Activated CD4-positive, alpha-beta T cell treated with anti-CD3 and anti-CD28 coated beads for 4 hours (primary cell): Measurements from ENCODE around the gene SLC19A1.
"Not testable (repeated sequence)": the region's sequence is repeated elsewhere in the genome, so short reads cannot be mapped to it uniquely, and the experiment has no call there.

Source experiments
- DNase-seq, 2 donors: peaks; one replicate each; pipeline ENCODE4 v3.0.0-alpha.2; 2020

Gene SLC19A1

DNA sequence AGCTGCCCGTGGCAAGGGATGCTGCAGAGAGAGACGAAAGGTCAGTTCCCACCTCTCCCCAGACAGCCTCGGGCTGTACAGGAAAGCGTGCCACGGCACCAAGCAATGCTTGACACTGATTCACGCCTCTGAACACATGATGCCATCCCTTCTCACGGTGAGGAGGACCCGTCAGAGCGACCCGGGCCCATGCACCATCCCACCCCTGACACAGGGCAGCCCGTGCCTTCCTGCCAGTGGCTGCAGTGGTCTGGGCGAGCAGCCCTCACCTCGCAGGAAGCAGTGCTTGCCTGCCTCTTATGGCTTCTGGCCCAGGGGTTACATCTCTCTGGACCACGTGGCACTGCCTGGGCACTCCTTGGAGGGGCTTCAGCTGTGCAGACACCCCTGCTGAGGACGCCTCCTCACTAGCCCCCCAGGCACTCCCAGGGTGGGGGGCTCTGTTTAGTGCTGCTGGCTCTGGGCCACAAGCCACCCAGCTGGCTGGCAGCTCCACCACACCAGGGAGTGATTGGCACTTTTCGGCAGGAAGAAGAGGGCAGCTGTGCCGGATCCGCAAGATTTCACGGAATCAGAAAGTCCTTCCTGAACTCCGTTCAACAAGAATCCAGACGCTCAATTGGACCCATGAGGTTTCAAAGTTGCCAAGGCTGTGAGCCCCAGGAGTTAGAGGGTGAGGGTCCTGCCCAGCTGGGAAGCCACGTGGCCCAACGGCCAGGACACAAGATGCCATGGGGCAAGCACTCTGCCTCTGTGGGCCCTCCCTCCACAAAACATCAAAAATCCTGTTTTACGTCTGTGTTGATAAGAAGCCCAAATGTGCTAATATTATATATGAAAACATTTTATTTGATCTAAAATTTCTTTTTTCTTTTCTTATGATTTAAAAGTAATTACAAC is 34.8 kb upstream of the SLC19A1 start:
- no peak for DNase-seq

GRCh38 chr21:45575993-45576837 is 34.0 kb upstream of the SLC19A1 start:
- DNase-seq = no peak

DNA sequence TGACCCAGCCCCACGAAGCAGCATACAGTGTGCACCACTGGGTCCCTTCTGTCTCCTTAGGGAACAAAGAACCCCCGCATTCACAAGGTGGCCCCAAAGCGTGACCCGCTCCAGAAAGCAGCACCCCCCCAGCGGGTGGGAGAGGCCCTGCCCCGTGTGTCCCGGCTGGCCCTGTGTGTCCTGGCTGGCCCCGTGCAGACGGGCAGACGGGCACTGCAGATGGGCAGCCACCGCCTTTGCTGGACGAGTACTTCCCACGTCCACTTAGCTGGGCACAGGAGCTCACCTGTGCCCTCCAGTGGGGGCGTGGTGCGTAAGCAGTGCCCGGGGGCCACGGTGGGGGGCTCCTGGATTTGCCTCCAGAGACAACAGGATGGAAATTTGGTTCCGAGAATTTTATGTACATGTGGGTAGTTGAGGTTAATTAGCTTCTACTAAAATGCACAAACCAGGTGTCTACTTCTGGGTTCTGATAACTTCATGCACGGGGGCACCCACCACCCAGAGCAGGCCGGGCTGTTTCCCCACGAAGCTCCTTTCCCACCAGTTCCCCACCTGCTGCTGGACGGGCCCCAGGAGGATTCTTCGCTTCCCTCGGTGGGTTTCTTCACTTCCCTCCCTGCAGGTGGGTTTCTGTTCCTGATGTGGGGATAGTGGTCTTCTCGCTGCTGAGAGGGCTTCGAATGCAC is 33.2 kb upstream of the SLC19A1 start:
- DNase-seq = no peak

DNA sequence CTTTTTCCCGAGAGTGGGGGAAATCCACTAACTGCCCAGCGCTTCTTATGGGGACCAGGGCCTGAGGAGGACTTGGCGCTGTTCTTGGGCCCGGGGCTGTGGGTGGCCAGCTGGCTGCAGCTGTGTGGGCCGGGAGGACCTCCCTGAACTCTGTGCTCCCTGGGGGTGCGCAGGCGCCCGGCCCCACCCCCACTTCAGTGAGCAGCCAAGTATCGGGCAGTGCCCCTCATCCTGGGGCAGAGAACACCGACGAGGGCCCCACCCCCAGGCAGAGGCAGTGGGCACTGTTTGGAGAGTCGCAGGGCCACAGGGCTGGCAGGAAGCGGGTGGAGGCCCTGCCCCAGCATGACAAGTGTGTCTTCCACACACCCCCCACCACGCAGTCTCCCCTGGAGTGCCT is 32.5 kb upstream of the SLC19A1 start:
- no peak for DNase-seq

- DNase-seq = no peak
Measured at GRCh38 chr21:45574081-45574501, 31.9 kb upstream of the SLC19A1 start.

DNA sequence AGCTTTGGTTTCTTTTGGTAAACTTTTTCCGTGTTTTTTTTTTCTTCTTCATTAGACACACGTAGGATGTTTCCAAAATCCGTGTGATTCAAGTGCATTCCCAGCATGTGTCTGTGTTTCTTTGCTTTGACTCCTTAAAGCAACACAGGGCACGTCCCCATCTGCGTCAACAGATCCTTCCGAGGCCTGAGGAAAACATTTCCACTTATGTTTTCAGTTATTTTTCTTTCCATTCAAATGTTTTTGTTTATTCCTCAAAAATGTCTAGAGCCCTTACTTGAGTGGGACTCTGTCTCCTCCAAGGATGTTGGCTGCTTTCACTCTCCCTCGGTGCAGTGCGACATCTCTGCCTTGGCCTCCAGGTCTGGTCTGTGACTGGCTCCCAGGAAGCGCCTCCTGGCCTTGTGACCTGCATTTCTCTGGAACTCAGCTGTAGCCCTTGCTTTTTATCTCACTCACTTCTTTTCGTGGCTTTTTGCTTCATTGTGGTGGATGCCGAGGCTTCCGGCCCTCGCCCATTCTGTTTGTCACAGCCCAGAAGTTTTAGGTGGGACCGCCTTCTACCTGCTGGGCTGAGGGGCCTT is 31.3 kb upstream of the SLC19A1 start:
- no peak for DNase-seq

GRCh38 chr21:45572783-45573451 is 30.7 kb upstream of the SLC19A1 start:
- no peak for DNase-seq

- no peak for DNase-seq
Measured at GRCh38 chr21:45572231-45572630, 30.0 kb upstream of the SLC19A1 start.

DNA sequence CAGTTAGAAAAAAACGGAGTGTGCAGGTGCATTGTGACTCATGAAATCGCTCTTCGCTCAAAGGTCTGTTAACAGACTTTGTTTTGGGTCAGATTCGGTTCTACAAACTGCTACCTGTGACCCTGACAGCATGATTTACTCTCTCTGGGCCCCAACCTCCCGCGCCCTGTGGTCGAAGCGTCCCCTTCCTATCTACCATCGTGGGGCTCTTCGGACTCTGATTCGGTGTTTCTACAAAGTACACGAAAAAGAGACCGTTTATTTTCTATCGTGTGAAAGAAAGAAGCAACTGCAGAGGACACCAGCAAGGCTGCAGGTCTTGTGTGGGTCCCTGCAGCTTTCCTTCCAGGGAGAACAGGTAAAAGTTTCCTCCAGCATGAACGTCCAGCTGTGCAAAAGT is 29.4 kb upstream of the SLC19A1 start:
- DNase-seq = no peak

GRCh38 chr21:45570826-45571601 is 28.8 kb upstream of the SLC19A1 start:
- no peak for DNase-seq

- no peak for DNase-seq
Measured at GRCh38 chr21:45570071-45570470, 27.8 kb upstream of the SLC19A1 start.

DNA sequence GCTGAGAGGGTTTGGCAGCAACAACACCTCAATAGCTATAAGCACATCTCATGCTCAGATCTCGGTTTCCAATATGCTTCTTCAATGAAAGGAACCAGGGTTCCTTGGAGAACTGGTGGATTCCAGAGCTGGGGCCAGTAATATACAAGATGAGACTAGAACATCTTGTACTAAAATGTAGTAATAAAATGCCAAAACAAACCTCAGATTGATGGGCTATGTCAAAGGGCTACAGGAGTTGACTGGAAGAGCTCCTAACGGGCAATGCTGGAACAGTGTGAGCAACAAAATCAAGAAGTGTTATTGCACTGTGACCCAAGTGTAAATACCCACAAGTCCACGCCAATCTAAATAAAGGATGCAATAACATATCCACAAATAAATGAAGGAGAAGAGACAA is 26.1 kb upstream of the SLC19A1 start:
- DNase-seq = no peak

- DNase-seq = not testable (repeated sequence)
Measured at GRCh38 chr21:45564137-45564536, 21.9 kb upstream of the SLC19A1 start.

DNA sequence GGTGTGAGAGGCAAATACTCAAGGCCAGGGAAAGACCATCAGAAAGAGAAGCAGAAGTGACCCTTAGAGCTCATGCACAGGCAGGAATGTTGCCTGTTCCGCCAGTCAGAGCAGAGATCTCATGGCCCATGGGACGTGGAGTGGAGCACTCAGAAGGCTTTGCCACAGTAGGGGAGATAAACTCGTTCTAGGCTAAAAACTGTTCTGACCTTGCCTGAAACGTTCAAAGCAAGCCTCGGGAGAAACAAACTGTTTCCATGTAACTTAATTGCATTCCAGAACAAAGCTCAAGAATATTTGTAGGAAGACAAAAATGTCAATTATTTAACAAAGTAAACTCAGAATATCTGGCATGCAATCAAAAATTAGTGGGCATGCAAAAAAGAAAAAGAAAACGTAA is 20.7 kb upstream of the SLC19A1 start:
- no peak for DNase-seq

GRCh38 chr21:45562402-45562801 is 20.2 kb upstream of the SLC19A1 start:
- no peak for DNase-seq

GRCh38 chr21:45561241-45561640 is 19.0 kb upstream of the SLC19A1 start:
- DNase-seq = not testable (repeated sequence)

DNA sequence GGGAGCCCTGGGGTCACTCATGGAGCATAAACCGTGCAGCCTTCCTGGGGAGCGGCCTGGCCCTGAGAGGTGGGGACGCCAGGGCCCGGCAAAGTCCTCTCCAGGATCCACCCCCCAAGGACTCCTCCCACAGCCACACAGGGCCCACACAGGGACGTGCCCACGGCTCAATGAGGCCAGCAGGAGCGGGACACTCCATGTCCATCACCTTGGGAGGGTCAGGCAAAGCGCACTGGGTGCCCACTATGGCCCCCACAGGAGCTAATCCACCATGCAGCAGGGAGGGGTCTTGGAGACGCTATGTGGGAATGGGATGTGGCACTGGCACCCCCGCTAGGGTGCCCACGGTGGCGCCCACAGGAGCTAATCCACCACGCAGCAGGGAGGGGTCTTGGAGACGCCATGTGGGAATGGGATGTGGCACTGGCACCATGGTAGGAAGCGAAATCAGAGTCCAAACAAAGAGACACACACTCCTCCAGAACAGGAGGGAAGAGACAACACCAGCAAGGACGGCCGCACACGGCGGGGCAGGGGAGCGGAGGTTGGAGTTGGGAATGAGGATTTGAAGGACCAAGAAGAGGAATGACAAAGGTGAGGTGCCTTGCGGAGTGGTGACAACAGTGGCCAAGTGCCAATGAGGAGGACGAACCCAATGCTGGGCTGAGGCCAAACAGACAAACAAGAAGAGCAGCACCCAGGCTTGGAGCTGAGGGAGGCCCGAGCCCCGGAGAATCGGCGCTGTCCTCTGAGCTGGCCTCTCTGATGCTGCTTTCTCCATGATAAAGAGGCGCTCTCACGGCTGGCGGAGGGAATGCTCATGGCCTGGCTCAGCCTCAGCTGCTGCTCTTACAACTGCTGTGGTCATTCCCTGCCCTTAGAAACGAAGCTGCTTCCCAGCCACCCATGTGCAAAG is 18.1 kb upstream of the SLC19A1 start:
- no peak for DNase-seq

DNA sequence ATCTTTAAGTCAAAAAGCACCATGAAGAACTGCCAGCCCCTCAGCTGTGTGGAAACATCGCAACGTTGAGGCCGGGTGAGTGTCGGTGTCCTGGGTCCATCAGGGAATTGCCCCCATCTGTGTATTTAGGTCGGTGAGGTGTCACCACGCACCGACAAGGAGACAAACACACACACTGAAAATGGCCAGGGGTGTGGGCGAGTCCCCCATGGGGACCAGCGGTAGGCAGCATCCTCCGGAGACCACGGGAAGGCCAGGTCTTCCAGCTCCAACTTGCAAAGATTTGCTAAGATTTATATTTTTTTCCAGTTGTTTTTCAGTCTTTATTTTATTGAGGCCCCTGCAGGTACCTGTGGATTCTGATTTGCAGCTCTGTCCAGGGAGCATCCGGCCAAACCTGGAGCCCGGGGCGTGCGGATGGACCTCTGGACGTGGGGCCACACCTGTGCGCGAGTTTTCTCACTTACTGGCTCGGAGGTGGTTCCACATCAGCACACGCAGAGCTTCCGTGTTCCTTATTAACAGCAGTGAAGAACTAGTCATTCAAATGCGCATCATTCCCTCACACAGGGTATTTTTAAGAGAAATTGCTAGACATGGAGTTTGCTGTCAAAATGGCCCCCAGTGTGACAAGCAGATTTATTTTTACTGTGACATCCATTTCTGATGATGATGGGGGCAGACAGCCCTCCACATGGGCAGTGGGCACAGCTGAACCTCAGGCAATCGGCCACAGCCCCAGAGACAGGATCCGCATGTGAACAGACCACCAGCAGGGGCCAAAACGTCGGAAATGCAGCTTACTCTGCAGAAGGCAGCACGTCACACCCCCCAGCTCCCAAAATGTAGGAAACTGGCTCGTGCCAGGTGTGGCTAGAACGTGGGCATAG is 17.2 kb upstream of the SLC19A1 start:
- no peak for DNase-seq

- no peak for DNase-seq
Measured at GRCh38 chr21:45558044-45558721, 15.9 kb upstream of the SLC19A1 start.
